Neutrophil (primary cell): ENCODE results near the gene GARS1.

ENCODE experiments used
- H3K27ac ChIP-seq: fragments of 200-600 bp; sonication (generic); 2 replicates; pipeline ENCODE4 v1.5.1; 2016; ENCODE audit warnings: mild to moderate bottlenecking, moderate library complexity
- H3K27me3 ChIP-seq: fragments of 200-600 bp; sonication (generic); 2 replicates; pipeline ENCODE4 v1.6.0; 2016; ENCODE audit warnings: mild to moderate bottlenecking
- H3K36me3 ChIP-seq: fragments of 200-600 bp; sonication (generic); 2 replicates; pipeline ENCODE4 v1.5.1; 2017
- H3K4me1 ChIP-seq, 2 experiments: fragments of 200-600 bp in 1 of 2; sonication (generic) in 1 of 2; 1 replicate in 1 of 2; 2 replicates in 1 of 2; pipeline versions ENCODE4 v1.5.1 to v1.6.1; 2013 to 2016; ENCODE audit warnings: low read depth in 1 of 2, low read length in 1 of 2, mild to moderate bottlenecking in 1 of 2, moderate library complexity in 1 of 2; ENCODE audit not compliant: control insufficient read depth in 1 of 2, insufficient read depth in 1 of 2
- H3K4me3 ChIP-seq, 2 experiments: fragments of 200-600 bp in 1 of 2; sonication (generic) in 1 of 2; 1 replicate in 1 of 2; 2 replicates in 1 of 2; pipeline ENCODE4 v1.5.1; 2013 to 2016; ENCODE audit warnings: low read depth in 1 of 2, low read length in 1 of 2, mild to moderate bottlenecking in 1 of 2, moderate library complexity in 1 of 2
- H3K9me3 ChIP-seq: fragments of 200-600 bp; sonication (generic); 2 replicates; pipeline ENCODE4 v1.5.1; 2016
- CTCF ChIP-seq: fragments of 200-600 bp; sonication (generic); IDR thresholded peaks from 2 replicates; pipeline ENCODE4 v1.5.1; 2016; ENCODE audit warnings: antibody characterized with exemption

GARS1 gene

GRCh38 chr7:30660331-30661255, 65.9 kb downstream of the GARS1 start:
- Histone ChIP-seq H3K36me3 (no peaks in the 10 kb centered on the region), H3K27me3 (peaks cover 8% of the 10 kb centered on the region), H3K9me3 (no peaks in the 10 kb centered on the region), H3K4me1 (no peaks in the 10 kb centered on the region), H3K27ac (no peak overlapping the region), H3K4me3 (no peak overlapping the region)
- no peak for TF ChIP-seq CTCF

GRCh38 chr7:30661926-30662325, 67.2 kb downstream of the GARS1 start:
- H3K9me3 ChIP-seq = no peaks in the 10 kb centered on the region
- H3K4me3 ChIP-seq = no peak overlapping the region
- H3K4me1 ChIP-seq = no peaks in the 10 kb centered on the region
- peaks cover 8% of the 10 kb centered on the region for H3K27me3 ChIP-seq
- H3K36me3 ChIP-seq = no peaks in the 10 kb centered on the region
- no peak overlapping the region for H3K27ac ChIP-seq
- no peak for TF ChIP-seq CTCF

DNA sequence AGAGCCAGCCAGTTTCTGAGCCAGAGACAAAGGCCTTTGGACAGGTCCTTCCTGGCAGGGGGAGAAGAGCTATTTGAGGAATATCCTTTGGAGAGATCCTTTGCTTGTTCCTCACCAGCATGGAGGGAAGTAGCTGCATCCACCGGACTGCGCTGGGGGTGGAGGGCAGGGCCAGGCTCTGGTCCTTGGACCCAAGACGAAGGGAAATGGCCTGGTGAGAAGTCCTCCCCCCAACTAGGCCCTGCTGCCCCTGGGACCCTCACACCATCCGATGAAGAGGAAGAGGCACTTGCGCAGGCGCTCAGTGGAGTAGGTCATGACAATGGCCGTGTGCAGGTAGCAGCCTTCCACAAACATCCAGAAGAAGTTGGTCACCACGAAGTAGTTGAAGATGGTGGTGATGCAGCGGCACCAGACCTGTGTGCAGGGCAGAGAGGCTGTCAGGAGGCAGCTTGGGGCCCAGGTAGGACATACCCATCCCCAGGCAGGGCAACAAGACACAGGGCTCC, 67.8 kb downstream of the GARS1 start:
- H3K4me3 ChIP-seq = no peak overlapping the region
- no peak for TF ChIP-seq CTCF
- H3K27ac ChIP-seq = no peak overlapping the region
- H3K36me3 ChIP-seq = no peaks in the 10 kb centered on the region
- H3K27me3 ChIP-seq = peaks cover 8% of the 10 kb centered on the region
- no peaks in the 10 kb centered on the region for H3K9me3 ChIP-seq
- no peaks in the 10 kb centered on the region for H3K4me1 ChIP-seq

DNA sequence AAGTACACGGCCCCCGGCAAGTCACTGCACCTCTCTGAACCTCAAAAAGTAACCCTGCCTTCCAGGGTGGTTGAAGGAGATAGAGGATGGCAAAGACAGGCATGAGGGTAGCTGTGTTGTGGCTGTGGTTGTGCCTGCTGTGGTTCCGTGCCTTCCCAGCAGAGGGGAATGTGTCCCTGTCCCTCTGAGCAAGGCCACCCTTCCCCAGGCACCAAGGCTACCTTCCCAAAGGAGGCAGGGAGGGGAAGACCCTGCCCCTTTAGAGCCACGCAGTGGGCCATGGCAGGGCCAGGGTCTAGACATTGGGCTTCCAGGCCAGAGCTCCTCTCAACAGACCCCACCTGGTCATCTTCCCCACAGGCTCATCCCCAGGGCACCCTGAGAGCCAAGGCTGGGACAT, 68.7 kb downstream of the GARS1 start:
- Histone ChIP-seq H3K27me3 (peaks cover 8% of the 10 kb centered on the region), H3K27ac (no peak overlapping the region), H3K4me1 (no peaks in the 10 kb centered on the region), H3K36me3 (no peaks in the 10 kb centered on the region), H3K4me3 (no peak overlapping the region), H3K9me3 (no peaks in the 10 kb centered on the region)
- no peak for TF ChIP-seq CTCF

DNA sequence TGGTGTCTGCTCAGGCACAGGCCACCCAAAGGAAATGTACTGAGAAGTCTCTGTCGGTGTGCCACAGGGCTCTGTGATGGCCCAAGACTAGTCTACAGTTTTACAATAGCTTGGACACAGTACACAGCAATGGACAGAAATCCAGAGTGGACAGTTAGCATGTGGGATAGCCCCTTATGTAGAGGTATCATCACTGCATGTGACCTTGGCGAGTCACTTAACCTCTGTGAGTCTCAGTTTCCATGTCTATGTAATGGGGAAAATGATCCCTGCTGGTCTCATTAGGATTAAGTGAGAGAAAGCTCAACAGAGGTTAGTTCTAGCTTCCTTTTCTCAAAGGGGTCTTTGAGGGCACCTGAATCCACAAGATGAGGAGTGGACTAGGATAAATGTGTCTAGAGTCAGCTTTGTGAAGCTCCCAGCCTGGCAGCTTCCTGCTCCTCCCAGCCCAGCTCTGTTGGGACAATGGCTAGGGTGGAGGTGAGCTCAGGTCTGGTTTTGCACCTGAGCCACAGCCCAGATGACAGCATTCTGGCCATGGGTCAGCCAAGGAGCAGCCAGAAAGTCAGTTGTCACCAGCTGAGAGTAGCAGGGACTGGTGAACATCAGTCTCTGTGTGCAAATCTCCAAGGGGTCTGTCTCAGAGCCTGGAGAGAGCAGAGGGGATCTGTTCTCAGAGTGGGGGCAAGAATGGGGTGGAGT, 69.7 kb downstream of the GARS1 start:
- H3K4me1 ChIP-seq = no peaks in the 10 kb centered on the region
- H3K9me3 ChIP-seq = no peaks in the 10 kb centered on the region
- no peak overlapping the region for H3K27ac ChIP-seq
- H3K4me3 ChIP-seq = no peak overlapping the region
- H3K27me3 ChIP-seq = peaks cover 8% of the 10 kb centered on the region
- TF ChIP-seq CTCF = no peak
- H3K36me3 ChIP-seq = no peaks in the 10 kb centered on the region
